DND-41 (cell line): ENCODE measurements around the gene SLC25A18.

Experiments
- ATAC-seq: fragments of 200-7000 bp; cut with Tn5 transposase; 3 replicates; pipeline ENCODE4 v1.9.1; 2021; ENCODE audit warnings: low read depth; ENCODE audit not compliant: insufficient read depth
- DNase-seq: peaks from one replicate; pipeline ENCODE4 v3.0.0-alpha.2; 2020
- H2AFZ ChIP-seq: 2 replicates; pipeline ENCODE4 v1.6.0; 2012; ENCODE audit warnings: low read depth, low read length
- H3K27ac ChIP-seq: 2 replicates; pipeline ENCODE4 v1.5.1; 2012; ENCODE audit warnings: low read length, inconsistent platforms
- H3K27me3 ChIP-seq: fragments of 200-600 bp; sonication (generic); 2 replicates; pipeline ENCODE4 v1.6.0; 2012; ENCODE audit warnings: low read length, mild to moderate bottlenecking, inconsistent platforms; ENCODE audit not compliant: insufficient read depth, poor library complexity
- H3K36me3 ChIP-seq: 2 replicates; pipeline ENCODE4 v1.5.1; 2012; ENCODE audit warnings: low read length, inconsistent platforms; ENCODE audit not compliant: insufficient read depth
- H3K4me1 ChIP-seq: 2 replicates; pipeline ENCODE4 v1.5.1; 2012; ENCODE audit warnings: mild to moderate bottlenecking, low read length; ENCODE audit not compliant: insufficient read depth
- H3K4me2 ChIP-seq: 2 replicates; pipeline ENCODE4 v1.6.0; 2012; ENCODE audit warnings: mild to moderate bottlenecking, moderate library complexity, low read length, inconsistent platforms; ENCODE audit not compliant: insufficient read depth
- H3K4me3 ChIP-seq, 2 experiments: fragments of 200-600 bp in 1 of 2; shearing (Covaris generic) in 1 of 2; 2 replicates each; pipeline ENCODE4 v1.5.1; 2012 to 2016; ENCODE audit warnings: inconsistent platforms in 2 of 2, low read length in 2 of 2, mild to moderate bottlenecking in 2 of 2, low read depth in 1 of 2, moderate library complexity in 1 of 2
- H3K79me2 ChIP-seq: 2 replicates; pipeline ENCODE4 v1.6.0; 2012; ENCODE audit warnings: low read length, inconsistent platforms; ENCODE audit not compliant: insufficient read depth
- H3K9ac ChIP-seq: 2 replicates; pipeline ENCODE4 v1.6.0; 2012; ENCODE audit warnings: low read depth, mild to moderate bottlenecking, inconsistent platforms, low read length, moderate library complexity
- H3K9me3 ChIP-seq: 2 replicates; pipeline ENCODE4 v1.5.1; 2012; ENCODE audit warnings: low read length, moderate library complexity, mild to moderate bottlenecking, inconsistent platforms; ENCODE audit not compliant: insufficient read depth, severe bottlenecking
- H4K20me1 ChIP-seq: 2 replicates; pipeline ENCODE4 v1.6.0; 2012; ENCODE audit warnings: low read length; ENCODE audit not compliant: insufficient read depth
- CTCF ChIP-seq: IDR thresholded peaks from 2 replicates; pipeline ENCODE4 v1.5.1; 2012; ENCODE audit warnings: borderline replicate concordance, low read length, moderate library complexity, mild to moderate bottlenecking; ENCODE audit not compliant: poor library complexity, severe bottlenecking; ENCODE audit errors: extremely low read depth
- EZH2 ChIP-seq: IDR thresholded peaks from 3 replicates; pipeline ENCODE4 v1.6.1; 2012; ENCODE audit warnings: borderline replicate concordance, low read depth, mild to moderate bottlenecking, moderate library complexity, low read length, inconsistent platforms; ENCODE audit not compliant: severe bottlenecking

Gene SLC25A18

GRCh38 chr22:17598318-17598717 lies 35.0 kb downstream of the SLC25A18 start:
- peaks cover 2% of the 10 kb centered on the region for H3K79me2 ChIP-seq
- H3K9me3 ChIP-seq, result no peaks in the 10 kb centered on the region
- H3K36me3 ChIP-seq, result peaks cover 75% of the 10 kb centered on the region
- DNase-seq, result no peak
- H2AFZ ChIP-seq, result no peak overlapping the region
- no peak overlapping the region for H3K4me3 ChIP-seq
- H3K27ac ChIP-seq, result no peak overlapping the region
- H3K9ac ChIP-seq, result no peak overlapping the region
- H4K20me1 ChIP-seq, result peaks cover 2% of the 10 kb centered on the region
- no peak overlapping the region for H3K4me2 ChIP-seq
- no peaks in the 10 kb centered on the region for H3K27me3 ChIP-seq
- no peaks in the 10 kb centered on the region for H3K4me1 ChIP-seq
- no peak for ATAC-seq
- TF ChIP-seq CTCF (no peak), EZH2 (no peak)

DNA sequence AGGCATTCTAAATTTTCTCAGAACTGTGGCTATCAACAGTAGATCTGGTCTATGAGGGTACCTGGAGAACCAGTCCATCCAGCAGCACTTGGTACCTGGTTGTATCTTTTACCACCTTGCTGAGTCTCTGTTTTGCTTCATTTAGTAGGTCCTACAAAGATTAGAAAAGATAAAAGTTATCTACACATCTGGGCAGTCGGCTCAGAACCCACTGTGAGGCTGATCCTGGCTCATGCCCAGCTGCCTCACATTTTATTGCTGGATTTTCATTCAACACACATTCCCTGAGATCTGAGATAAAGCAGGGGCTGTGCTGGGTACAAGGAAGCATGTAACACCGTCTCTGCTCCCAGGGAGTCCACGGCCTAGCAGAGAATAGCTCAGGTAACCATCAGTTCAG lies 37.7 kb downstream of the SLC25A18 start:
- ATAC-seq (no peak), DNase-seq (no peak)
- Histone ChIP-seq H3K79me2 (peaks cover 16% of the 10 kb centered on the region), H3K4me1 (no peaks in the 10 kb centered on the region), H3K9me3 (no peaks in the 10 kb centered on the region), H3K4me2 (no peak overlapping the region), H4K20me1 (peaks cover 3% of the 10 kb centered on the region; the same call in 1 of the 2 replicates), H3K36me3 (peaks cover 59% of the 10 kb centered on the region), H3K9ac (no peak overlapping the region), H2AFZ (no peak overlapping the region), H3K27me3 (no peaks in the 10 kb centered on the region), H3K4me3 (no peak overlapping the region), H3K27ac (no peak overlapping the region)
- TF ChIP-seq EZH2 (no peak), CTCF (no peak)

DNA sequence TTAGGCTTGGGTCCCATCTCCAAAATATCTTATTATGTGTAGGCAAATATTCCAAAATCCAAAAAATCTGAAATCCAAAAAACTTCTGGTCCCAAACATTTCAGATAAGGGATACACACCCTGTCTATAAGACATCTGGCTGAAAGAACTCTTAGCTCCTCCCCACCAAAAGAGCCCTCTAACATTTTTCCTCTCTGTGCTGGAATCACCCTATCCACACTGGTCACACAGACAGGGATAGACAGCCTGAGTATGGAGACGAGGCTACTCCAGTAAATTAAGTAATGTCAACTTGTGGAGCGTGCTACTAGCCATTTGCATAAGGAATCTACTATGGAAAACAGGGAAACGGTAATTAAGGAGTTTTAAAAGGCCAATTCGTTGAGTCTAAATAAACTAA lies 40.4 kb downstream of the SLC25A18 start:
- ATAC-seq, result no peak
- Histone ChIP-seq H3K9me3 (no peaks in the 10 kb centered on the region), H3K27me3 (no peaks in the 10 kb centered on the region), H3K4me2 (no peak overlapping the region), H4K20me1 (peaks cover 7% of the 10 kb centered on the region; the same call in 1 of the 2 replicates), H3K4me3 (no peak overlapping the region), H3K79me2 (peaks cover 16% of the 10 kb centered on the region), H3K27ac (no peak overlapping the region), H3K4me1 (no peaks in the 10 kb centered on the region), H2AFZ (no peak overlapping the region), H3K9ac (no peak overlapping the region), H3K36me3 (peaks cover 50% of the 10 kb centered on the region)
- no peak for TF ChIP-seq CTCF
- TF ChIP-seq EZH2, result no peak
- DNase-seq, result no peak

GRCh38 chr22:17606496-17606895 lies 43.2 kb downstream of the SLC25A18 start:
- Histone ChIP-seq H2AFZ (no peak overlapping the region), H3K9me3 (no peaks in the 10 kb centered on the region), H3K27me3 (no peaks in the 10 kb centered on the region), H3K4me3 (no peak overlapping the region), H3K9ac (no peak overlapping the region), H3K4me1 (no peaks in the 10 kb centered on the region), H3K4me2 (no peak overlapping the region), H3K27ac (no peak overlapping the region), H3K79me2 (peaks cover 19% of the 10 kb centered on the region), H4K20me1 (peaks cover 7% of the 10 kb centered on the region; the same call in 1 of the 2 replicates), H3K36me3 (peaks cover 45% of the 10 kb centered on the region)
- no peak for ATAC-seq
- TF ChIP-seq CTCF (no peak), EZH2 (no peak)
- DNase-seq, result no peak
